Activated T-cell treated with anti-CD3 and anti-CD28 coated beads, Interleukin-2, amount 50 U/mL, for 4 hours (primary cell): ENCODE measurements around the gene ZNF621. TPM values are rescaled to one million over a fixed set of nuclear protein-coding genes. Genes with fewer than 3 reads are reported as not detected.
A peak's percentile ranks its signal among the peaks of the same experiment; 100 is the strongest.

Experiments
- ATAC-seq, 2 donors: fragments of 200-7000 bp; cut with Tn5 transposase; one replicate each; pipeline ENCODE4 v1.10.0; 2021
- DNase-seq: peaks from one replicate; pipeline ENCODE4 v3.0.0-alpha.2; 2020
- H3K27me3 Mint-ChIP-seq: one replicate; pipeline ENCODE4 v1.8.0; 2021; ENCODE audit warnings: low read depth, mixed read lengths
- H3K36me3 Mint-ChIP-seq: one replicate; pipeline ENCODE4 v1.8.0; 2022; ENCODE audit warnings: mixed read lengths; ENCODE audit not compliant: insufficient read depth
- H3K4me1 Mint-ChIP-seq: one replicate; pipeline ENCODE4 v1.8.0; 2021; ENCODE audit warnings: low read depth, mixed read lengths
- H3K4me3 Mint-ChIP-seq: one replicate; pipeline ENCODE4 v1.8.0; 2021; ENCODE audit warnings: mild to moderate bottlenecking, moderate library complexity, mixed read lengths
- H3K9me3 Mint-ChIP-seq: one replicate; pipeline ENCODE4 v1.8.0; 2021; ENCODE audit warnings: mixed read lengths
- total RNA-seq, 3 donors: library from RNA; stranded (reverse); gene quantifications; one replicate each; pipeline ENCODE4 v1.2.1, GENCODE V29; 2021

The ZNF621 gene
- total RNA-seq, 3 donors from 2014 or later: 10.4 to 11.8 (median 11.1) TPM

- no peaks in the 10 kb centered on the region for H3K27me3 Mint-ChIP-seq
- DNase-seq (no peak), ATAC-seq (no peak)
These were observed 49.3 kb downstream of the ZNF621 start for GRCh38 chr3:40574050-40574449.

GRCh38 chr3:40574661-40575060, 49.9 kb downstream of the ZNF621 start:
- Mint-ChIP-seq H3K27me3 (no peaks in the 10 kb centered on the region), H3K9me3 (no peaks in the 10 kb centered on the region), H3K4me3 (no peak overlapping the region), H3K36me3 (no peaks in the 10 kb centered on the region), H3K4me1 (no peaks in the 10 kb centered on the region)
- DNase-seq (no peak), ATAC-seq (no peak)

More at GRCh38 chr3:40574050-40574449, 49.3 kb downstream of the ZNF621 start:
- H3K36me3 Mint-ChIP-seq: no peaks in the 10 kb centered on the region
- H3K9me3 Mint-ChIP-seq: no peaks in the 10 kb centered on the region
- no peak overlapping the region for H3K4me3 Mint-ChIP-seq
- H3K4me1 Mint-ChIP-seq: no peaks in the 10 kb centered on the region

- no peak for DNase-seq
- no peak for ATAC-seq
- H3K4me3 Mint-ChIP-seq: no peak overlapping the region
- H3K9me3 Mint-ChIP-seq: no peaks in the 10 kb centered on the region
- H3K36me3 Mint-ChIP-seq: no peaks in the 10 kb centered on the region
- no peaks in the 10 kb centered on the region for H3K4me1 Mint-ChIP-seq
- H3K27me3 Mint-ChIP-seq: peaks cover 5% of the 10 kb centered on the region
These were observed 51.6 kb downstream of the ZNF621 start for GRCh38 chr3:40576396-40576795.

GRCh38 chr3:40580494-40581091, 55.8 kb downstream of the ZNF621 start:
- Mint-ChIP-seq H3K4me3 (no peak overlapping the region), H3K27me3 (peaks cover 5% of the 10 kb centered on the region), H3K9me3 (no peaks in the 10 kb centered on the region), H3K4me1 (no peaks in the 10 kb centered on the region), H3K36me3 (no peaks in the 10 kb centered on the region)
- ATAC-seq: peak; percentile 71 to 72
- DNase-seq: peak; percentile 48

- Mint-ChIP-seq H3K27me3 (peaks cover 5% of the 10 kb centered on the region), H3K36me3 (no peaks in the 10 kb centered on the region), H3K4me1 (no peaks in the 10 kb centered on the region), H3K4me3 (no peak overlapping the region), H3K9me3 (no peaks in the 10 kb centered on the region)
- ATAC-seq: no peak
- DNase-seq: no peak
These were observed 56.4 kb downstream of the ZNF621 start for GRCh38 chr3:40581166-40581565.

- H3K36me3 Mint-ChIP-seq: no peaks in the 10 kb centered on the region
- H3K27me3 Mint-ChIP-seq: peaks cover 5% of the 10 kb centered on the region
- no peaks in the 10 kb centered on the region for H3K4me1 Mint-ChIP-seq
- no peaks in the 10 kb centered on the region for H3K9me3 Mint-ChIP-seq
- ATAC-seq (no peak), DNase-seq (no peak)
- H3K4me3 Mint-ChIP-seq: no peak overlapping the region
These were observed 57.8 kb downstream of the ZNF621 start for GRCh38 chr3:40582401-40583027.

- Mint-ChIP-seq H3K4me1 (no peaks in the 10 kb centered on the region), H3K9me3 (no peaks in the 10 kb centered on the region), H3K4me3 (no peak overlapping the region), H3K36me3 (no peaks in the 10 kb centered on the region), H3K27me3 (peaks cover 5% of the 10 kb centered on the region)
- DNase-seq (no peak), ATAC-seq (no peak)
These were observed 58.9 kb downstream of the ZNF621 start for GRCh38 chr3:40583691-40584090.

- Mint-ChIP-seq H3K4me3 (no peak overlapping the region), H3K4me1 (no peaks in the 10 kb centered on the region), H3K36me3 (no peaks in the 10 kb centered on the region), H3K9me3 (no peaks in the 10 kb centered on the region), H3K27me3 (peaks cover 5% of the 10 kb centered on the region)
- DNase-seq: peak; percentile 65
- peak; percentile 72 to 79 for ATAC-seq
These were observed 59.9 kb downstream of the ZNF621 start for GRCh38 chr3:40584625-40585189.

GRCh38 chr3:40585381-40586016, 60.7 kb downstream of the ZNF621 start:
- no peak for ATAC-seq
- Mint-ChIP-seq H3K4me3 (no peak overlapping the region), H3K9me3 (no peaks in the 10 kb centered on the region), H3K27me3 (peaks cover 2% of the 10 kb centered on the region), H3K4me1 (no peaks in the 10 kb centered on the region), H3K36me3 (no peaks in the 10 kb centered on the region)
- DNase-seq: no peak

GRCh38 chr3:40586901-40587300, 62.1 kb downstream of the ZNF621 start:
- no peaks in the 10 kb centered on the region for H3K4me1 Mint-ChIP-seq
- DNase-seq (no peak), ATAC-seq (no peak)
- no peaks in the 10 kb centered on the region for H3K36me3 Mint-ChIP-seq
- H3K27me3 Mint-ChIP-seq: peaks cover 5% of the 10 kb centered on the region
- H3K4me3 Mint-ChIP-seq: no peak overlapping the region
- H3K9me3 Mint-ChIP-seq: no peaks in the 10 kb centered on the region

GRCh38 chr3:40588406-40588805, 63.6 kb downstream of the ZNF621 start:
- DNase-seq: no peak
- no peak overlapping the region for H3K4me3 Mint-ChIP-seq
- ATAC-seq: no peak
- no peaks in the 10 kb centered on the region for H3K4me1 Mint-ChIP-seq
- H3K27me3 Mint-ChIP-seq: peaks cover 6% of the 10 kb centered on the region
- no peaks in the 10 kb centered on the region for H3K36me3 Mint-ChIP-seq
- H3K9me3 Mint-ChIP-seq: no peaks in the 10 kb centered on the region

Other genes with a start within 250 kb of the ZNF621 start
- 10 to 100 TPM; 83.4 to 87.0 (median 83.5) TPM for gene EIF1B, start 215.3 kb upstream of the ZNF621 start, total RNA-seq
- not detected for gene ENTPD3, start 137.8 kb upstream of the ZNF621 start, total RNA-seq
- gene RPL14, start 67.6 kb upstream of the ZNF621 start, total RNA-seq: 1,000 to 10,000 TPM; 3,658 to 4,119 (median 4,117) TPM
- 1 to 10 TPM; 3.0 to 4.4 (median 3.0) TPM for gene ZNF619, start 47.8 kb upstream of the ZNF621 start, total RNA-seq
- gene ZNF620, start 18.9 kb upstream of the ZNF621 start, total RNA-seq: 1 to 10 TPM; 3.1 to 3.2 (median 3.2) TPM